ENCODE results near the gene PSKH1. TPM values are rescaled to one million over a fixed set of nuclear protein-coding genes. Genes with fewer than 3 reads are reported as not detected.

Gene PSKH1
- total and polyA plus RNA-seq, 9 of the 15 experiments (the other 6 are each of a cell fraction or from before 2014, with no cell fraction given), result 0.96 to 20.9 (median 9.4) TPM

- TF ChIP-seq RREB1 (CRISPR knock-in tag; IDR thresholded peaks at IDR 0.05) (peak; percentile 83; the same call in 1 of the 2 replicates), ZNF830 (CRISPR knock-in tag; IDR thresholded peaks at IDR 0.05) (peak; percentile 82; the same call in 1 of the 2 replicates), TBP (optimal IDR thresholded peaks at IDR 0.05; ENCODE audit: low read depth, low read length) (peak; percentile 77), ZNF175 (CRISPR knock-in tag; IDR thresholded peaks at IDR 0.05; ENCODE audit: low read depth) (no peak), ZNF561 (CRISPR knock-in tag; conservative IDR thresholded peaks at IDR 0.05) (no peak), TFAP4 (CRISPR knock-in tag; IDR thresholded peaks at IDR 0.05; ENCODE audit: borderline replicate concordance) (peak; percentile 80; the same call in 1 of the 2 replicates), ZNF445 (CRISPR knock-in tag; IDR thresholded peaks at IDR 0.05; ENCODE audit: low read depth) (no peak; the same call in 1 of the 2 replicates), ZBTB11 (CRISPR knock-in tag; IDR thresholded peaks at IDR 0.05) (peak; percentile 97 to 100 (median 99)), CAMTA2 (CRISPR knock-in tag; conservative IDR thresholded peaks at IDR 0.05) (no peak), HMG20A (CRISPR knock-in tag; conservative IDR thresholded peaks at IDR 0.05) (no peak), SMAD4 (CRISPR knock-in tag; conservative IDR thresholded peaks at IDR 0.05) (peak; percentile 70), ZBTB49 (CRISPR knock-in tag; IDR thresholded peaks at IDR 0.05; ENCODE audit: borderline replicate concordance) (no peak; the same call in 1 of the 2 replicates)
Observed at GRCh38 chr16:67872631-67873434, 20.2 kb upstream of the PSKH1 start, which contains the start of gene EDC4 (continued).
